ENCODE measurements around the gene PLEK. TPM values are rescaled to one million over a fixed set of nuclear protein-coding genes. Genes with fewer than 3 reads are reported as not detected.

The PLEK gene
- total and polyA plus RNA-seq, 7 donors: 0.89 to 3.9 (median 2.3) TPM

DNA sequence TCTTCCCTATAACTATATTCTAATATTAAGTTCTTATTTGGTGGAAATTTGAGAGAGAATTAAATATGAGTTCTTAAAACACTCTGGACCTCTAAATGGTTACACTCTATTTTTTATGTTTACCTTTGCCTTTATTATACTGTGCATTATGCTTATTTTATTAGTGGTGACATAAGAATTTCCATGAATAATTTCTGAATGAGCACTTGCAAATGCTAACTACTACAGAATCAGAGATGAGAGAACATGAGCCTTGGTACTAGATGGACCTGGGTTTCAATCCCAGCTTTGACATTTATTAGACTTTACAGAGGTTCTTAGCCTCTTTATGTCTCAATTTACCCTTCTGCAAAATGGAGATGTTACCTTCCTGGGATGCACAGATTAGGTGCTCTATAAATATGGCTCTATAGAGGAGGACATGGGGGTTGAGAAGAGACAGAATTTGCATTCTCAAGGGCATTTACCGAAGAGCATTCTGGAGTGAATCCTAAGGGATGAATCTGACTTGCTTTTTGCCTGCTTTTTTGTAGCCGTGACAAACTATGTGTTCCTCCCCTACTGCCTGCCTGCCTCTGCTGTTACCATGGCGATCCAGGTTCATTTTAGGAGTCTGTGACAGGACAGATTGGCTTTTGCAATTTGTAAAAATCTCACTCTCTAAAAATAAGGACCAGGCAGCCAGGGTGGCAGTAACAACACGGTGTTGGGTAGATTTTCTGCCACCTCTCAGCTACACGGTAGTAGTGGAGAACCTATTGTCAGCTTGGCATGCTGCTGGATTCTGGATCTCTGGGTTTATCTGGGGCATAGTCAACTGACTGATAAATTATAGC, 24.6 kb upstream of the PLEK start:
- no peak overlapping the region for H3K4me3 ChIP-seq
- ATAC-seq: no peak
- H3K4me1 ChIP-seq: no peaks in the 10 kb centered on the region
- H3K27me3 ChIP-seq (ENCODE audit: insufficient read depth in 3 of 3, low read length in 2 of 3): no peaks in the 10 kb centered on the region
- no peak overlapping the region for H3K27ac ChIP-seq
- intact Hi-C loops (cut with DNase I): no loop called here
- no peaks in the 10 kb centered on the region for H3K36me3 ChIP-seq (ENCODE audit: insufficient read depth in 1 of 2, low read depth in 1 of 2)
- TF ChIP-seq, protein P1, sequence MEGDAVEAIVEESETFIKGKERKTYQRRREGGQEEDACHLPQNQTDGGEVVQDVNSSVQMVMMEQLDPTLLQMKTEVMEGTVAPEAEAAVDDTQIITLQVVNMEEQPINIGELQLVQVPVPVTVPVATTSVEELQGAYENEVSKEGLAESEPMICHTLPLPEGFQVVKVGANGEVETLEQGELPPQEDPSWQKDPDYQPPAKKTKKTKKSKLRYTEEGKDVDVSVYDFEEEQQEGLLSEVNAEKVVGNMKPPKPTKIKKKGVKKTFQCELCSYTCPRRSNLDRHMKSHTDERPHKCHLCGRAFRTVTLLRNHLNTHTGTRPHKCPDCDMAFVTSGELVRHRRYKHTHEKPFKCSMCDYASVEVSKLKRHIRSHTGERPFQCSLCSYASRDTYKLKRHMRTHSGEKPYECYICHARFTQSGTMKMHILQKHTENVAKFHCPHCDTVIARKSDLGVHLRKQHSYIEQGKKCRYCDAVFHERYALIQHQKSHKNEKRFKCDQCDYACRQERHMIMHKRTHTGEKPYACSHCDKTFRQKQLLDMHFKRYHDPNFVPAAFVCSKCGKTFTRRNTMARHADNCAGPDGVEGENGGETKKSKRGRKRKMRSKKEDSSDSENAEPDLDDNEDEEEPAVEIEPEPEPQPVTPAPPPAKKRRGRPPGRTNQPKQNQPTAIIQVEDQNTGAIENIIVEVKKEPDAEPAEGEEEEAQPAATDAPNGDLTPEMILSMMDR (IDR thresholded peaks at IDR 0.05): no peak
- no peaks in the 10 kb centered on the region for H3K9me3 ChIP-seq
- DNase-seq: no peak
- WGBS, 3 donors: 43 to 50% (median 49%) methylated on average over 5 of the region's 5 CpGs

DNA sequence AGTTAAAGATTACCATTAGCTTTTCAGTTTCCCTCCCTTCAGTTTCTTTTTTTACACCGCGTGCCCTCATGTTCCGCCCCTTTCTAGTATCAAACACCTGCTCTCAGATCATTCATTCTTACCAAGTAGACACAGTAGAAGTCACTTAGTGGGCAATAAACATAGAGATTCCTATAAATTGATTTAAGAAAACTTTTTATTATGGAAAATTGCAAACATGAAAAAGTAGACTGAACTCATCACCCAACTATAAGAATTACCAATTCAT, 24.1 kb upstream of the PLEK start:
- intact Hi-C loops (cut with DNase I): no loop called here
- Histone ChIP-seq H3K27ac (no peak overlapping the region), H3K9me3 (no peaks in the 10 kb centered on the region), H3K27me3 (ENCODE audit: insufficient read depth in 3 of 3, low read length in 2 of 3) (no peaks in the 10 kb centered on the region), H3K4me1 (no peaks in the 10 kb centered on the region), H3K4me3 (no peak overlapping the region), H3K36me3 (ENCODE audit: insufficient read depth in 1 of 2, low read depth in 1 of 2) (no peaks in the 10 kb centered on the region)
- DNase-seq: no peak
- 82 to 93% (median 89%) methylated on average over 3 of the region's 3 CpGs for WGBS, 3 donors
- ATAC-seq: no peak
- TF ChIP-seq, protein P1 (IDR thresholded peaks at IDR 0.05): no peak

DNA sequence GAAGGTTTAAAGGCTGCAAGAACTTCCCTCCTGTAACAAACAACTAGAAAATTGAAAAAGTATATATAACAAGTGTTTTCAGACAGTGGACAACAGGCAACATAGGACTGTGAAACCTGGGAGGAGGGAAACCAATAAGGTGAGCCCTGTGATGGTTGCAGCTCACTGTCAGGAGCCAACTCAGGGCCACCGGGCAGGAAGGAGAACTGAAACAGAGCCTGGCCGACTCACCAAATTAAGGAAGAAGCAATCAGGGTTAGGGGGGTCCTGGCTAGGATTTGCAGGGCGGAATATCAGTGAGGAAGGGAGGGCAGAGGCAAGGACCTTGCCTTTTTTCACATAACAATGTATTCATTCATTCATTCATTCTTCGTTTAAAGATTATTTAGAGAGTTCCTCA, 23.5 kb upstream of the PLEK start:
- 57 to 72% (median 71%) methylated on average over 4 of the region's 4 CpGs for WGBS, 3 donors

DNA sequence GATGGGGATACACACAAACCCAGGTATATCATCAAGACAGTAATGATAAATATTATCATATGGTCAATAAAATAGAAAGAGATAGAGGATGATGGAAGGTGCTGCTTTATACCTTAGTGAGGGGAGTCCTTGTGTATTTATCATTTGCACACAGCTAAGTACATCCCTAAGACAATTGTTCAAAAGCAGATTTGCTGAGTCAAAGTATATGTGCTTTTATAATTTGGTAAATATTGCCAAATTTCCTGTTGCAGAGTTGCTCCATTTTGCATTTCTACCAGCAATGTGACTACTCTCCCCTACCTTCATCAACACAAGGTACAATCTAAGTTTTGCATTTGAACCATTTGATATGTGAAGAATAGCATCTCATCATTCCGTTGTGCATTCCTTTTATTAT, 22.6 kb upstream of the PLEK start:
- no peak for ATAC-seq
- no peak overlapping the region for H3K4me3 ChIP-seq

More for the DNA sequence above, 23.5 kb upstream of the PLEK start:
- H3K4me1 ChIP-seq: no peaks in the 10 kb centered on the region
- H3K4me3 ChIP-seq: no peak overlapping the region
- no peaks in the 10 kb centered on the region for H3K36me3 ChIP-seq (ENCODE audit: insufficient read depth in 1 of 2, low read depth in 1 of 2)
- TF ChIP-seq, protein P1 (IDR thresholded peaks at IDR 0.05): no peak
- H3K27ac ChIP-seq: no peak overlapping the region
- no peaks in the 10 kb centered on the region for H3K27me3 ChIP-seq (ENCODE audit: insufficient read depth in 3 of 3, low read length in 2 of 3)
- DNase-seq: no peak
- no peak for ATAC-seq
- H3K9me3 ChIP-seq: no peaks in the 10 kb centered on the region
- intact Hi-C loops (cut with DNase I): no loop called here

More for the DNA sequence above, 22.6 kb upstream of the PLEK start:
- Histone ChIP-seq H3K9me3 (no peaks in the 10 kb centered on the region), H3K4me1 (no peaks in the 10 kb centered on the region), H3K27ac (no peak overlapping the region), H3K36me3 (ENCODE audit: insufficient read depth in 1 of 2, low read depth in 1 of 2) (no peaks in the 10 kb centered on the region), H3K27me3 (ENCODE audit: insufficient read depth in 3 of 3, low read length in 2 of 3) (no peaks in the 10 kb centered on the region)
- intact Hi-C loops (cut with DNase I): no loop called here
- TF ChIP-seq, protein P1 (IDR thresholded peaks at IDR 0.05): no peak
- 75 to 88% (median 86%) methylated on average over 1 of the region's 1 CpG for WGBS, 3 donors
- DNase-seq: no peak

All from psoas muscle (tissue), 8 donors.